GM19452 (cell line): ENCODE results near the gene IQCC.

Source experiments
- ATAC-seq: cut with Tn5 transposase; IDR thresholded peaks from one replicate; pipeline ENCODE4 v1.9.1; 2021; ENCODE audit not compliant: unreplicated experiment

Gene IQCC

GRCh38 chr1:32195531-32195930, 9.9 kb upstream of the IQCC start:
- ATAC-seq, result no peak

- ATAC-seq, result no peak
Measured at GRCh38 chr1:32195972-32196823, 9.3 kb upstream of the IQCC start.

GRCh38 chr1:32197074-32197473, 8.4 kb upstream of the IQCC start:
- no peak for ATAC-seq

GRCh38 chr1:32197837-32198236, 7.6 kb upstream of the IQCC start:
- ATAC-seq, result no peak

GRCh38 chr1:32198237-32199042, 7.0 kb upstream of the IQCC start:
- ATAC-seq, result no peak

- no peak for ATAC-seq
Measured at GRCh38 chr1:32199043-32199716, 6.3 kb upstream of the IQCC start.

GRCh38 chr1:32199717-32200072, 5.8 kb upstream of the IQCC start:
- ATAC-seq, result no peak

GRCh38 chr1:32200226-32201010, 5.1 kb upstream of the IQCC start, which contains the start of gene CCDC28B:
TSS of gene CCDC28B (plus strand) at chr1:32200595. CDS start at chr1:32201936, 1,341 bp downstream.
- no peak for ATAC-seq

- ATAC-seq, result no peak
Measured at GRCh38 chr1:32201011-32201855, 4.2 kb upstream of the IQCC start.

GRCh38 chr1:32204943-32205361, 519 bp upstream of the IQCC start:
- ATAC-seq, result no peak

GRCh38 chr1:32208469-32208868, 3.0 kb downstream of the IQCC start:
- no peak for ATAC-seq

GRCh38 chr1:32208891-32209328, 3.4 kb downstream of the IQCC start, which contains the start of gene DCDC2B:
TSS of gene DCDC2B (plus strand) at chr1:32209089. CDS start at chr1:32209094, 5 bp downstream.
- ATAC-seq, result no peak

- no peak for ATAC-seq
Measured at GRCh38 chr1:32215629-32216480, 10.4 kb downstream of the IQCC start.

GRCh38 chr1:32216566-32216965, 11.1 kb downstream of the IQCC start:
- no peak for ATAC-seq

- no peak for ATAC-seq
Measured at GRCh38 chr1:32219022-32219421, 13.6 kb downstream of the IQCC start.

- no peak for ATAC-seq
Measured at GRCh38 chr1:32220746-32221580, 15.5 kb downstream of the IQCC start.

- ATAC-seq, result no peak
Measured at GRCh38 chr1:32221581-32221979, 16.1 kb downstream of the IQCC start.
